PC-3 (cell line): Measurements from ENCODE around the gene TBX10. TPM values are rescaled to one million over a fixed set of nuclear protein-coding genes. Genes with fewer than 3 reads are reported as not detected.
"Not testable (repeated sequence)": the region's sequence is repeated elsewhere in the genome, so short reads cannot be mapped to it uniquely, and the experiment has no call there.

ENCODE experiments used
- ATAC-seq: fragments of 200-7000 bp; cut with Tn5 transposase; 2 replicates; pipeline ENCODE4 v1.9.1; 2020; ENCODE audit warnings: mild to moderate bottlenecking, moderate library complexity
- BruUV-seq: library from RNA; stranded (reverse); fragments of 400-500 nt; replicated peaks from 2 replicates; lab custom pipeline; 2021; lab: Mats Ljungman, UMichigan
- CTCF ChIA-PET: fragments of 300-600 bp; sonication (Branson Sonifier 250); formaldehyde crosslinking; loops from one replicate; lab custom pipeline; 2022; ENCODE audit warnings: antibody characterized with exemption; lab: Charles Lee
- POLR2A ChIA-PET: fragments of 300-600 bp; sonication (Branson Sonifier 250); formaldehyde crosslinking; loops from one replicate; lab custom pipeline; 2022; ENCODE audit warnings: antibody characterized with exemption; ENCODE audit not compliant: unreplicated experiment; lab: Charles Lee
- DNase-seq: peaks from one replicate; pipeline ENCODE4 v3.0.0-alpha.2; 2015
- H2AFZ ChIP-seq: fragments of 300-600 bp; sonication (generic); 2 replicates; pipeline ENCODE4 v1.6.0; 2016; ENCODE audit warnings: antibody characterized with exemption, low read length
- H3F3A ChIP-seq: fragments of 300-600 bp; sonication (generic); one replicate; pipeline ENCODE4 v1.6.0; 2017; ENCODE audit warnings: antibody characterized with exemption, low read length, control low read depth, mild to moderate bottlenecking; ENCODE audit not compliant: unreplicated experiment
- H3K27ac ChIP-seq: fragments of 300-600 bp; sonication (generic); 2 replicates; pipeline ENCODE4 v1.5.1; 2016; ENCODE audit warnings: mild to moderate bottlenecking, low read length
- H3K27me3 ChIP-seq: fragments of 300-600 bp; sonication (generic); 2 replicates; pipeline ENCODE4 v1.6.1; 2016; ENCODE audit warnings: low read length, mixed read lengths
- H3K36me3 ChIP-seq: fragments of 300-600 bp; sonication (generic); 2 replicates; pipeline ENCODE4 v1.6.1; 2016; ENCODE audit warnings: low read depth, mixed run types, low read length, mixed read lengths
- H3K4me1 ChIP-seq: fragments of 300-600 bp; sonication (generic); 2 replicates; pipeline ENCODE4 v1.5.1; 2016; ENCODE audit warnings: low read length; ENCODE audit not compliant: insufficient read depth
- H3K4me2 ChIP-seq: fragments of 300-600 bp; sonication (generic); 2 replicates; pipeline ENCODE4 v1.6.0; 2016; ENCODE audit warnings: low read length
- H3K4me3 ChIP-seq: fragments of 300-600 bp; sonication (generic); 2 replicates; pipeline ENCODE4 v1.5.1; 2016; ENCODE audit warnings: mild to moderate bottlenecking, low read length, mixed read lengths
- H3K79me2 ChIP-seq: fragments of 300-600 bp; sonication (generic); 2 replicates; pipeline ENCODE4 v1.6.1; 2017; ENCODE audit warnings: low read length, mixed read lengths
- H3K9ac ChIP-seq: fragments of 300-600 bp; sonication (generic); 2 replicates; pipeline ENCODE4 v1.6.0; 2016; ENCODE audit warnings: mild to moderate bottlenecking, low read length
- H3K9me2 ChIP-seq: fragments of 300-600 bp; sonication (generic); replicated peaks from 2 replicates; pipeline ENCODE4 v1.6.1; 2016; ENCODE audit warnings: mixed run types, low read length, mixed read lengths
- H3K9me3 ChIP-seq: fragments of 300-600 bp; sonication (generic); 2 replicates; pipeline ENCODE4 v1.6.1; 2016; ENCODE audit warnings: low read length, mixed read lengths
- H4K20me1 ChIP-seq: fragments of 300-600 bp; sonication (generic); 2 replicates; pipeline ENCODE4 v1.6.1; 2016; ENCODE audit warnings: low read length, mixed read lengths
- EZH2 ChIP-seq: fragments of 300-600 bp; sonication (generic); IDR thresholded peaks from one replicate; pipeline ENCODE4 v1.6.1; 2017; ENCODE audit warnings: antibody characterized with exemption, mild to moderate bottlenecking, low read length; ENCODE audit not compliant: unreplicated experiment
- EZH2phosphoT487 ChIP-seq: fragments of 300-600 bp; sonication (generic); IDR thresholded peaks from 2 replicates; pipeline ENCODE4 v1.6.1; 2018; ENCODE audit warnings: mild to moderate bottlenecking, antibody characterized with exemption, low read length, borderline replicate concordance
- intact Hi-C: fragments of 100-400 bp; cut with micrococcal nuclease; formaldehyde crosslinking; loops from 2 replicates; pipeline ENCODE4 v1.9.0; 2023
- total RNA-seq: library from RNA; depleted of rRNA; stranded (reverse); fragments of >200 nt; gene quantifications from 2 replicates; pipeline ENCODE4 v1.2.3, GENCODE V29; 2014
- TF ChIP-seq, protein P1 (sequence below): fragments of 300-600 bp; sonication (generic); conservative IDR thresholded peaks from 2 replicates; pipeline ENCODE4 v1.5.1; 2017; ENCODE audit warnings: antibody characterized with exemption, low read depth, mild to moderate bottlenecking, low read length

TBX10 gene
- total RNA-seq, 1 experiment from 2014 or later: not detected

DNA sequence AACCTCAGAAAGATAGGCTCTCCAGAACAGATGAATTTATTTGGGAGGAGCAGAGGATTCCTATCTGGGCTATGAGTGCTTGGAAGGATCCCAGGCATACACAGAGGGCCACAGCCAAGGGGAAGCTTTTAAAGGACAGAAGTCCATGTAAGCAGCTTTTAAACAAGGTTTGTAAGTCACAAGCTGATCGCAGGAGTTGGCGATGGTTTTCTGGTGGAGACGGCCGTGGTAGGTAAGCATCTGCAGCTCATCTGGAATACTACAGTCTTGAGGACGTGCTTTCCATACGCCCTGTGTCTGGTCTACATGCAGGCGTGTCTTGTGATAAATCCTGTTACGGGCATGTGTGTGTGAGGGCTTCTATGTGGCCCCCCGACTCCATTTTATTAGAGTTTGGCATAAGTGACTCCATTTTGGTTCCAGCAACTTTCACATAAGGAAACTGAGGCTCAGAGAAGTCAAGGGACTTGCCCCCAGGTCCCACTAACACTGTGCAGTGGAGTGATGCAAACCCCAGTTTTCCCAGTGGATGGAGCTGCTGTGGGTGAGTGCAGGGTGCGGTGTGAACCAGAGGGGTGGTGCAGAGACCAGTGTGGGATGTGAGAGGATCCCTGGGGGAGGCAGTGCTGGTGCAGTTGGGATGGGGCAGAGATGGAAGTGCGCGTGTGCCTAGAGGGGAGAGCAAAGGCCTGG is 22.7 kb upstream of the TBX10 start:
- Histone ChIP-seq H3K79me2 (no peaks in the 10 kb centered on the region), H2AFZ (no peak overlapping the region), H3K4me3 (no peak overlapping the region), H3F3A (peaks cover 2% of the 10 kb centered on the region), H4K20me1 (no peaks in the 10 kb centered on the region), H3K9me3 (no peaks in the 10 kb centered on the region), H3K9me2 (no peaks in the 10 kb centered on the region), H3K4me1 (peaks cover 8% of the 10 kb centered on the region), H3K27me3 (no peaks in the 10 kb centered on the region), H3K36me3 (no peaks in the 10 kb centered on the region), H3K4me2 (no peak overlapping the region), H3K9ac (no peak overlapping the region), H3K27ac (no peak overlapping the region)
- intact Hi-C loops: no loop called here
- ATAC-seq (no peak), DNase-seq (no peak)
- TF ChIP-seq, protein P1, sequence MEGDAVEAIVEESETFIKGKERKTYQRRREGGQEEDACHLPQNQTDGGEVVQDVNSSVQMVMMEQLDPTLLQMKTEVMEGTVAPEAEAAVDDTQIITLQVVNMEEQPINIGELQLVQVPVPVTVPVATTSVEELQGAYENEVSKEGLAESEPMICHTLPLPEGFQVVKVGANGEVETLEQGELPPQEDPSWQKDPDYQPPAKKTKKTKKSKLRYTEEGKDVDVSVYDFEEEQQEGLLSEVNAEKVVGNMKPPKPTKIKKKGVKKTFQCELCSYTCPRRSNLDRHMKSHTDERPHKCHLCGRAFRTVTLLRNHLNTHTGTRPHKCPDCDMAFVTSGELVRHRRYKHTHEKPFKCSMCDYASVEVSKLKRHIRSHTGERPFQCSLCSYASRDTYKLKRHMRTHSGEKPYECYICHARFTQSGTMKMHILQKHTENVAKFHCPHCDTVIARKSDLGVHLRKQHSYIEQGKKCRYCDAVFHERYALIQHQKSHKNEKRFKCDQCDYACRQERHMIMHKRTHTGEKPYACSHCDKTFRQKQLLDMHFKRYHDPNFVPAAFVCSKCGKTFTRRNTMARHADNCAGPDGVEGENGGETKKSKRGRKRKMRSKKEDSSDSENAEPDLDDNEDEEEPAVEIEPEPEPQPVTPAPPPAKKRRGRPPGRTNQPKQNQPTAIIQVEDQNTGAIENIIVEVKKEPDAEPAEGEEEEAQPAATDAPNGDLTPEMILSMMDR: no peak
- no peak for TF ChIP-seq EZH2phosphoT487
- TF ChIP-seq EZH2: no peak
- CTCF ChIA-PET: no interaction called here
- BruUV-seq: no TSS peak
- POLR2A ChIA-PET: no interaction called here

DNA sequence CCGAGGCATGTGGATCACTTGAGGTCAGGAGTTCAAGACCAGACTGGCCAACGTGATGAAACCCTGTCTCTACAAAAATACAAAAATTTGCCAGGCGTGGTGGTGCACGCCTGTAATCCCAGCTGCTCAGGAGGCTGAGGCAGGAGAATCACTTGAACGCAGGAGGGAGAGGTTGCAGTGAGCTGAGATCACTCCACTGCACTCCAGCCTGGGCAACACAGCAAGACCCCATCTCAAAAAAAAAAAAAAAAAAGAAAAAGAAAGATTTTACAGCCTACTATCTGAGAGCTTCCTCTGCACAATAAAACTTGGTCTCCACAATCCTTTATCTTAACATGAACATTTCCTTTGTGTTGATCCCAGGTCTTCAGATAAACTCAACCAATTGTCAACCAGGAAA is 21.2 kb upstream of the TBX10 start:
- H2AFZ ChIP-seq, H4K20me1 ChIP-seq, H3K4me3 ChIP-seq, H3K9ac ChIP-seq, H3K36me3 ChIP-seq, CTCF ChIA-PET, H3F3A ChIP-seq, intact Hi-C loops, H3K4me2 ChIP-seq, H3K9me3 ChIP-seq, H3K79me2 ChIP-seq, ATAC-seq, DNase-seq, H3K27me3 ChIP-seq, POLR2A ChIA-PET, BruUV-seq, H3K9me2 ChIP-seq, H3K27ac ChIP-seq: not testable (repeated sequence)
- H3K4me1 ChIP-seq: peaks cover 17% of the 10 kb centered on the region

DNA sequence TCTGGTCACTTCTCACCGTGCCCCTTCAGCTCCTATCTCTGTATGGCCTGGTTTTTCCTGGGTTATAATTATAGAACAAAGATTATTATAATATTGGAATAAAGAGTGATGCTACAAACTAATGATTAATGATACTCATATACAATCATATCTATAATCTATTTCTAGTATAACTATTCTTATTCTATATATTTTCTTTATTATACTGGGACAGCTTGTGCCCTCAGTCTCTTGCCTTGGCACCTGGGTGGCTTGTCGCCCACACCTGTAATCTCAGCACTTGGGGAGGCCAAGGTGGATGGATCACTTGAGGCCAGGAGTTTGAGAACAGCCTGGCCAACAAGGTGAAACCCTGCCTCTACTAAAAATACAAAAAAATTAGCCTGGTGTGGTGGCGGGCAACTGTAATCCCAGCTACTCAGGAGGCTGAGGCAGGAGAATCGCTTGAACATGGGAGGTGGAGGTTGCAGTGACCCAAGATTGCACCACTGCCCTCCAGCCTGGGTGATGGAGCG is 20.1 kb upstream of the TBX10 start:
- H3F3A ChIP-seq, ATAC-seq, H3K9ac ChIP-seq, H3K4me2 ChIP-seq, H3K9me2 ChIP-seq, BruUV-seq, H3K4me3 ChIP-seq, H3K27ac ChIP-seq, H4K20me1 ChIP-seq, H2AFZ ChIP-seq, H3K79me2 ChIP-seq, H3K27me3 ChIP-seq, H3K36me3 ChIP-seq, H3K9me3 ChIP-seq, DNase-seq: not testable (repeated sequence)
- ChIA-PET POLR2A (interaction anchor here (0.6 kb wide), 2 partner anchors 8 to 24 kb away, joined by 3 to 4 read pairs; no protein-coding TSS in a partner anchor), CTCF (interaction anchor here (0.5 to 3.4 kb wide), 2 partner anchors 12 to 30 kb away, joined by 4 to 32 read pairs; partner anchors contain the start of gene NUDT8)
- intact Hi-C loops: loop anchor here (1.0 to 5.0 kb wide), 2 partner anchors 29 to 87 kb away; no protein-coding TSS in a partner anchor
- H3K4me1 ChIP-seq: peaks cover 17% of the 10 kb centered on the region
